HepG2 (cell line): ENCODE measurements around the gene TENT5A. TPM values are rescaled to one million over a fixed set of nuclear protein-coding genes. Genes with fewer than 3 reads are reported as not detected.

Experiments used
- ARNT ChIP-seq: fragments of 450-650 bp; IDR thresholded peaks from 2 replicates; pipeline ENCODE4 v1.6.1; 2017
- ARNT2 ChIP-seq: sonication (generic); formaldehyde crosslinking; IDR thresholded peaks from 2 replicates; pipeline ENCODE4 v1.8.0; 2022; ENCODE audit warnings: mild to moderate bottlenecking, low read depth, missing genetic modification reagents, moderate library complexity
- CC2D1A ChIP-seq: sonication (generic); formaldehyde crosslinking; IDR thresholded peaks from 2 replicates; pipeline ENCODE4 v1.8.1; 2023; ENCODE audit warnings: mild to moderate bottlenecking, missing genetic modification reagents
- FOXM1 ChIP-seq: sonication (generic); formaldehyde crosslinking; IDR thresholded peaks from 2 replicates; pipeline ENCODE4 v1.5.0; 2020; ENCODE audit warnings: missing genetic modification reagents
- GABPA ChIP-seq, 2 experiments: IDR thresholded peaks; 2 replicates each; pipeline ENCODE4 v1.6.1; 2011 to 2016; ENCODE audit warnings: low read depth in 2 of 2, low read length in 1 of 2, missing biosample characterization in 1 of 2, missing genetic modification characterization in 1 of 2
- HMGXB3 ChIP-seq: sonication (generic); formaldehyde crosslinking; IDR thresholded peaks from 2 replicates; pipeline ENCODE4 v1.4.0; 2020; ENCODE audit warnings: missing genetic modification reagents, borderline replicate concordance
- JUNB ChIP-seq: sonication (generic); formaldehyde crosslinking; IDR thresholded peaks from 2 replicates; pipeline ENCODE4 v1.8.0; 2022; ENCODE audit warnings: missing genetic modification reagents, mild to moderate bottlenecking, borderline replicate concordance
- MXD4 ChIP-seq: IDR thresholded peaks from 2 replicates; pipeline ENCODE4 v1.6.1; 2016; ENCODE audit warnings: mild to moderate bottlenecking, missing biosample characterization, missing genetic modification reagents
- NFYB ChIP-seq: sonication (generic); formaldehyde crosslinking; IDR thresholded peaks from 2 replicates; pipeline ENCODE4 v1.4.0; 2020; ENCODE audit warnings: missing genetic modification reagents
- NR2C2 ChIP-seq: sonication (generic); formaldehyde crosslinking; IDR thresholded peaks from 2 replicates; pipeline ENCODE4 v1.4.0; 2020; ENCODE audit warnings: missing genetic modification reagents, mild to moderate bottlenecking, moderate library complexity, borderline replicate concordance
- PLRG1 ChIP-seq: fragments of 450-650 bp; conservative IDR thresholded peaks from 2 replicates; pipeline ENCODE4 v1.6.1; 2016
- POLR2AphosphoS5 ChIP-seq: IDR thresholded peaks from 2 replicates; pipeline ENCODE4 v1.6.1; 2012; ENCODE audit warnings: low read depth, low read length
- SP4 ChIP-seq: sonication (generic); formaldehyde crosslinking; IDR thresholded peaks from 2 replicates; pipeline ENCODE4 v1.8.1; 2023; ENCODE audit warnings: mild to moderate bottlenecking, missing genetic modification reagents
- TP53 ChIP-seq: sonication (generic); formaldehyde crosslinking; conservative IDR thresholded peaks from 2 replicates; pipeline ENCODE4 v1.4.0; 2020; ENCODE audit warnings: missing genetic modification reagents
- U2AF2 ChIP-seq: fragments of 200-400 bp; formaldehyde crosslinking; IDR thresholded peaks from 2 replicates; pipeline ENCODE4 v1.6.1; 2017; ENCODE audit warnings: low read depth, mild to moderate bottlenecking, low read length
- YEATS2 ChIP-seq: sonication (generic); formaldehyde crosslinking; IDR thresholded peaks from 2 replicates; pipeline ENCODE4 v1.4.0; 2020; ENCODE audit warnings: missing genetic modification reagents, borderline replicate concordance
- ZMAT3 ChIP-seq: sonication (generic); formaldehyde crosslinking; conservative IDR thresholded peaks from 2 replicates; pipeline ENCODE4 v1.7.0; 2021; ENCODE audit warnings: missing genetic modification reagents
- ZNF34 ChIP-seq: sonication (generic); formaldehyde crosslinking; IDR thresholded peaks from 2 replicates; pipeline ENCODE4 v1.4.0; 2020; ENCODE audit warnings: mild to moderate bottlenecking, missing genetic modification reagents, borderline replicate concordance
- ZNF557 ChIP-seq: sonication (generic); formaldehyde crosslinking; IDR thresholded peaks from 2 replicates; pipeline ENCODE4 v1.4.0; 2020; ENCODE audit warnings: missing genetic modification reagents
- ZNF83 ChIP-seq: sonication (generic); formaldehyde crosslinking; IDR thresholded peaks from 2 replicates; pipeline ENCODE4 v1.4.0; 2020; ENCODE audit warnings: missing genetic modification reagents, mild to moderate bottlenecking, borderline replicate concordance
- ZZZ3 ChIP-seq: sonication (generic); formaldehyde crosslinking; IDR thresholded peaks from 2 replicates; pipeline ENCODE4 v1.4.0; 2020; ENCODE audit warnings: missing genetic modification reagents, mild to moderate bottlenecking, borderline replicate concordance
- polyA plus RNA-seq, 8 experiments: library from polyadenylated mRNA; depleted of rRNA in 3 of 8; stranded (reverse) in 7 of 8; unstranded in 1 of 8; fragments of >200 nt; fragmentation: Illumina TruSeq in 4 of 8; extraction: Trizol in 4 of 8; gene quantifications; 2 replicates each; pipeline versions ENCODE4 v1.2.1 to v1.2.3, GENCODE V29; 2011 to 2016; ENCODE audit warnings: low read depth in 4 of 8, missing spikeins in 1 of 8, mixed read lengths in 1 of 8; ENCODE audit not compliant: insufficient read depth in 1 of 8
- total RNA-seq, 5 experiments: library from RNA; depleted of rRNA; stranded (reverse); fragments of >200 nt; fragmentation: Illumina TruSeq; extraction: Trizol; gene quantifications; 2 replicates each; pipeline ENCODE4 v1.2.3, GENCODE V29; 2016; ENCODE audit warnings: low read depth in 1 of 5
- TF ChIP-seq, protein P1 (sequence below): sonication (generic); formaldehyde crosslinking; IDR thresholded peaks from 2 replicates; pipeline ENCODE4 v1.4.0; 2020; ENCODE audit warnings: mild to moderate bottlenecking, missing genetic modification reagents

The TENT5A gene
- total and polyA plus RNA-seq, 2 of the 13 experiments (the other 11 are each of a cell fraction or from before 2014, with no cell fraction given) = 8.0 to 13.8 TPM

DNA sequence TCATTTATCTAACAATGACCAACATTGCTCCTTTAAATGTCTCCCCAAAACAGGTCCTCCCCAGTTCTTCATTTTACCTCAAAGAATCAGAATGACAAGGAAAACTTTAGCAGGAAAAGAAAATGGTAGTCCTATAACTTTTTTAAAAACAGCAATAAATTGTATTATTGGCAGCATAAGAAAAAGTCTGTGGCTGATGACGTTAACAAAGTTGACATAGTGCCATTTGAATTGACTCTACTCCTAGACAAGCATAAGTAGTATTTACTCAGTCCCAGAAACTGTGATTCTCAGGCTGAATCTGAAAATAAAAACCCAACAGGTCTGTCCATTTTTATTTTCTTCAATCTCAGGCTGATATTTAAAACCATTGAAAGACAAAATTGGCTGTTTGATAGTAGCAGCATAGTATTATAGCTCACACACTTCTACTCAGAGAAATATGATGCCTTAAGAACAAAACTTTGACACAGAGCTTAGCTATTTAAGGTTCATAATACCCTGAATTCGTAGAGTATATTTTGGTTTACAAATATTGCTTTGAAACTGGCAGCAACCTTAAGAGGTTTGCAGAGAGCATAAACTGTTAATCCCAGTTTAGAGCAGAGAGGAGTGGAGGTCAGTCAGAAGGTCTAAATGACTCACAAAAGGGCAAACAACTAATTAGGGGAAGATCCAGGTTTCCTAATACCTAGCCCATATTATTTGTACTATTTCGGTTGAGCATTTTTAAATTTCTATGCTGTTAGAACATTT is 35.0 kb upstream of the TENT5A start (continued):
- TF ChIP-seq HMGXB3 (CRISPR knock-in tag) (no peak), ZZZ3 (CRISPR knock-in tag) (no peak), POLR2AphosphoS5 (no peak), U2AF2 (no peak), TP53 (CRISPR knock-in tag) (no peak), SP4 (CRISPR knock-in tag) (no peak), ZNF34 (CRISPR knock-in tag) (no peak), ARNT2 (CRISPR knock-in tag) (no peak), NFYB (CRISPR knock-in tag) (no peak), ZNF83 (CRISPR knock-in tag) (no peak), CC2D1A (CRISPR knock-in tag) (no peak), PLRG1 (no peak), JUNB (peak; percentile 32; the same call in 1 of the 2 replicates), FOXM1 (CRISPR knock-in tag) (no peak), ARNT (no peak), MXD4 (CRISPR knock-in tag) (no peak), YEATS2 (CRISPR knock-in tag) (no peak), NR2C2 (CRISPR knock-in tag) (no peak), ZMAT3 (CRISPR knock-in tag) (no peak), GABPA (IDR thresholded peaks at IDR 0.05; ENCODE audit: low read depth, low read length) (no peak), GABPA (CRISPR knock-in tag; IDR thresholded peaks at IDR 0.05; ENCODE audit: low read depth) (no peak), ZNF557 (CRISPR knock-in tag) (no peak)
- TF ChIP-seq, protein P1, sequence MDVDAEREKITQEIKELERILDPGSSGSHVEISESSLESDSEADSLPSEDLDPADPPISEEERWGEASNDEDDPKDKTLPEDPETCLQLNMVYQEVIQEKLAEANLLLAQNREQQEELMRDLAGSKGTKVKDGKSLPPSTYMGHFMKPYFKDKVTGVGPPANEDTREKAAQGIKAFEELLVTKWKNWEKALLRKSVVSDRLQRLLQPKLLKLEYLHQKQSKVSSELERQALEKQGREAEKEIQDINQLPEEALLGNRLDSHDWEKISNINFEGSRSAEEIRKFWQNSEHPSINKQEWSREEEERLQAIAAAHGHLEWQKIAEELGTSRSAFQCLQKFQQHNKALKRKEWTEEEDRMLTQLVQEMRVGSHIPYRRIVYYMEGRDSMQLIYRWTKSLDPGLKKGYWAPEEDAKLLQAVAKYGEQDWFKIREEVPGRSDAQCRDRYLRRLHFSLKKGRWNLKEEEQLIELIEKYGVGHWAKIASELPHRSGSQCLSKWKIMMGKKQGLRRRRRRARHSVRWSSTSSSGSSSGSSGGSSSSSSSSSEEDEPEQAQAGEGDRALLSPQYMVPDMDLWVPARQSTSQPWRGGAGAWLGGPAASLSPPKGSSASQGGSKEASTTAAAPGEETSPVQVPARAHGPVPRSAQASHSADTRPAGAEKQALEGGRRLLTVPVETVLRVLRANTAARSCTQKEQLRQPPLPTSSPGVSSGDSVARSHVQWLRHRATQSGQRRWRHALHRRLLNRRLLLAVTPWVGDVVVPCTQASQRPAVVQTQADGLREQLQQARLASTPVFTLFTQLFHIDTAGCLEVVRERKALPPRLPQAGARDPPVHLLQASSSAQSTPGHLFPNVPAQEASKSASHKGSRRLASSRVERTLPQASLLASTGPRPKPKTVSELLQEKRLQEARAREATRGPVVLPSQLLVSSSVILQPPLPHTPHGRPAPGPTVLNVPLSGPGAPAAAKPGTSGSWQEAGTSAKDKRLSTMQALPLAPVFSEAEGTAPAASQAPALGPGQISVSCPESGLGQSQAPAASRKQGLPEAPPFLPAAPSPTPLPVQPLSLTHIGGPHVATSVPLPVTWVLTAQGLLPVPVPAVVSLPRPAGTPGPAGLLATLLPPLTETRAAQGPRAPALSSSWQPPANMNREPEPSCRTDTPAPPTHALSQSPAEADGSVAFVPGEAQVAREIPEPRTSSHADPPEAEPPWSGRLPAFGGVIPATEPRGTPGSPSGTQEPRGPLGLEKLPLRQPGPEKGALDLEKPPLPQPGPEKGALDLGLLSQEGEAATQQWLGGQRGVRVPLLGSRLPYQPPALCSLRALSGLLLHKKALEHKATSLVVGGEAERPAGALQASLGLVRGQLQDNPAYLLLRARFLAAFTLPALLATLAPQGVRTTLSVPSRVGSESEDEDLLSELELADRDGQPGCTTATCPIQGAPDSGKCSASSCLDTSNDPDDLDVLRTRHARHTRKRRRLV (CRISPR knock-in tag) = no peak
